Measurements from ENCODE around the gene MYPN.

DNA sequence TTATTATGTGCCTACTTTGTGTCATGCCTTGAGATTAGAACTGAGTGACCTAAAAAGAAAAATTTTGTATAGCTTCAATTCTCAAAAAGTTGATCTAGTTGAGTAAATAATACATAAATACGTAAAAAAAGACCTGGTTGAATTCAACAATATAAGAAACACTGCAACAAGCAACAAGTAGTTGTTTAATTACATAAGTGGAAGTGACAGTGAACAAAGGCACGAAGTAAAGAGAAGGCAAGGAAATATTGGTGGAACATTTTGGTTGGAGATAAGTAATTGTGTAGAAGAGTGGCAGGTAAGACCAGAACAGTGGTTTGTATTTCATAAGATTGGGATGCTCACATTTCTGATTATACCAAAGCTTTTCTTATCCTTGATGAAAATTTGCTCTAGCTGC is 8.2 kb upstream of the MYPN start:
- TF ChIP-seq, protein P1, sequence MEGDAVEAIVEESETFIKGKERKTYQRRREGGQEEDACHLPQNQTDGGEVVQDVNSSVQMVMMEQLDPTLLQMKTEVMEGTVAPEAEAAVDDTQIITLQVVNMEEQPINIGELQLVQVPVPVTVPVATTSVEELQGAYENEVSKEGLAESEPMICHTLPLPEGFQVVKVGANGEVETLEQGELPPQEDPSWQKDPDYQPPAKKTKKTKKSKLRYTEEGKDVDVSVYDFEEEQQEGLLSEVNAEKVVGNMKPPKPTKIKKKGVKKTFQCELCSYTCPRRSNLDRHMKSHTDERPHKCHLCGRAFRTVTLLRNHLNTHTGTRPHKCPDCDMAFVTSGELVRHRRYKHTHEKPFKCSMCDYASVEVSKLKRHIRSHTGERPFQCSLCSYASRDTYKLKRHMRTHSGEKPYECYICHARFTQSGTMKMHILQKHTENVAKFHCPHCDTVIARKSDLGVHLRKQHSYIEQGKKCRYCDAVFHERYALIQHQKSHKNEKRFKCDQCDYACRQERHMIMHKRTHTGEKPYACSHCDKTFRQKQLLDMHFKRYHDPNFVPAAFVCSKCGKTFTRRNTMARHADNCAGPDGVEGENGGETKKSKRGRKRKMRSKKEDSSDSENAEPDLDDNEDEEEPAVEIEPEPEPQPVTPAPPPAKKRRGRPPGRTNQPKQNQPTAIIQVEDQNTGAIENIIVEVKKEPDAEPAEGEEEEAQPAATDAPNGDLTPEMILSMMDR (IDR thresholded peaks at IDR 0.05; ENCODE audit: low read length), result no peak
- no peak for TF ChIP-seq EZH2 (IDR thresholded peaks at IDR 0.05; ENCODE audit: borderline replicate concordance, low read length)

Measured in OCI-LY1 (cell line).